Umbilical cord (tissue), 2 donors: ENCODE results near the gene TBC1D3D. TPM values are rescaled to one million over a fixed set of nuclear protein-coding genes. Genes with fewer than 3 reads are reported as not detected.
"Not testable (repeated sequence)": the region's sequence is repeated elsewhere in the genome, so short reads cannot be mapped to it uniquely, and the experiment has no call there.

Experiments used
- DNase-seq: peaks from one replicate; pipeline ENCODE4 v3.0.0-alpha.2; 2015; ENCODE audit warnings: low spot score
- total RNA-seq: library from RNA; depleted of rRNA; stranded (reverse); fragments of >200 nt; gene quantifications from one replicate; pipeline ENCODE4 v1.2.3, GENCODE V29; 2014; ENCODE audit warnings: low replicate concordance; ENCODE audit not compliant: insufficient read depth

Gene TBC1D3D
- not detected for total RNA-seq

- DNase-seq = not testable (repeated sequence)
These were observed at the start of gene TBC1D3D for GRCh38 chr17:38003676-38004075. Gene TBC1D3D, plus strand, starts transcription at chr17:38003976. Its CDS starts 1,585 bp downstream, at chr17:38005561.

GRCh38 chr17:37988960-37989359 lies 14.8 kb upstream of the TBC1D3D start, which contains the start of gene TBC1D3L:
Gene TBC1D3L, minus strand, starts transcription at chr17:37989060. Its CDS starts 1,540 bp downstream, at chr17:37987520.
- not testable (repeated sequence) for DNase-seq

Other genes with a start within 250 kb of the TBC1D3D start
- gene TBC1D3K, start 79.6 kb upstream of the TBC1D3D start, total RNA-seq = not detected
- gene TBC1D3L, start 14.9 kb upstream of the TBC1D3D start, total RNA-seq = 0.72 TPM
- gene TBC1D3C, start 64.7 kb downstream of the TBC1D3D start, total RNA-seq = 8.7 TPM
- gene TBC1D3E, start 124.0 kb downstream of the TBC1D3D start, total RNA-seq = not detected
- 2.2 TPM for gene TBC1D3, start 188.6 kb downstream of the TBC1D3D start, total RNA-seq